IMR-90 (cell line): ENCODE measurements around the gene ZNF296. TPM values are rescaled to one million over a fixed set of nuclear protein-coding genes. Genes with fewer than 3 reads are reported as not detected.

Experiments used
- ATAC-seq: fragments of 200-7000 bp; cut with Tn5 transposase; 2 replicates; pipeline ENCODE4 v1.9.1; 2020; ENCODE audit warnings: low read depth, mild to moderate bottlenecking, moderate library complexity
- BruUV-seq: library from RNA; stranded (reverse); fragments of 400-500 nt; replicated peaks from 2 replicates; lab custom pipeline; 2021; lab: Mats Ljungman, UMichigan
- CTCF ChIA-PET: fragments of 300-600 bp; formaldehyde crosslinking; extraction: SDS; loops from one replicate; lab custom pipeline; 2021; ENCODE audit warnings: antibody characterized with exemption; lab: Yijun Ruan, JAX
- POLR2A ChIA-PET: fragments of 300-600 bp; sonication (Branson Sonifier 250); formaldehyde crosslinking; loops from one replicate; lab custom pipeline; 2022; ENCODE audit warnings: antibody characterized with exemption; ENCODE audit not compliant: unreplicated experiment; lab: Charles Lee
- DNase-seq: peaks from one replicate; pipeline ENCODE4 v3.0.0; 2013
- H2AFZ ChIP-seq: replicated peaks from 2 replicates; pipeline ENCODE3; 2013; ENCODE audit warnings: low read length, mild to moderate bottlenecking; ENCODE audit not compliant: poor library complexity
- H2AK5ac ChIP-seq: 2 replicates; pipeline ENCODE4 v1.6.1; 2013; ENCODE audit warnings: low read depth, low read length, inconsistent platforms
- H2AK9ac ChIP-seq: replicated peaks from 2 replicates; pipeline ENCODE3; 2013; ENCODE audit warnings: mild to moderate bottlenecking, low read depth, low read length, moderate library complexity; ENCODE audit not compliant: poor library complexity
- H2BK120ac ChIP-seq: 2 replicates; pipeline ENCODE4 v1.6.1; 2013; ENCODE audit warnings: low read depth, low read length, inconsistent platforms
- H2BK15ac ChIP-seq: 3 replicates; pipeline ENCODE4 v1.6.1; 2013; ENCODE audit warnings: low read depth, low read length, inconsistent platforms
- H2BK20ac ChIP-seq: 2 replicates; pipeline ENCODE4 v1.6.1; 2013; ENCODE audit warnings: low read depth, mild to moderate bottlenecking, inconsistent platforms, low read length, moderate library complexity
- H2BK5ac ChIP-seq: 2 replicates; pipeline ENCODE4 v1.6.1; 2013; ENCODE audit warnings: mild to moderate bottlenecking, low read depth, low read length, inconsistent platforms; ENCODE audit not compliant: poor library complexity, severe bottlenecking
- H3K14ac ChIP-seq: replicated peaks from 2 replicates; pipeline ENCODE4 v1.6.1; 2013; ENCODE audit warnings: low read depth, low read length, inconsistent platforms
- H3K18ac ChIP-seq: 2 replicates; pipeline ENCODE4 v1.6.1; 2013; ENCODE audit warnings: low read depth, low read length, control low read depth
- H3K23ac ChIP-seq: 2 replicates; pipeline ENCODE4 v1.6.1; 2013; ENCODE audit warnings: low read depth, low read length, inconsistent platforms
- H3K27ac ChIP-seq: 2 replicates; pipeline ENCODE4 v1.5.1; 2013; ENCODE audit warnings: mild to moderate bottlenecking, control low read depth, low read length; ENCODE audit not compliant: insufficient read depth
- H3K27me3 ChIP-seq: 2 replicates; pipeline ENCODE4 v1.6.1; 2013; ENCODE audit warnings: low read length; ENCODE audit not compliant: control insufficient read depth, insufficient read depth
- H3K36me3 ChIP-seq: 2 replicates; pipeline ENCODE4 v1.6.1; 2013; ENCODE audit warnings: low read length, mixed read lengths; ENCODE audit not compliant: control insufficient read depth, insufficient read depth
- H3K4ac ChIP-seq: 2 replicates; pipeline ENCODE4 v1.6.1; 2013; ENCODE audit warnings: low read depth, low read length, inconsistent platforms
- H3K4me1 ChIP-seq: 2 replicates; pipeline ENCODE4 v1.6.1; 2013; ENCODE audit warnings: low read length, mixed read lengths; ENCODE audit not compliant: control insufficient read depth, insufficient read depth
- H3K4me2 ChIP-seq: 2 replicates; pipeline ENCODE4 v1.6.1; 2013; ENCODE audit warnings: low read depth, mild to moderate bottlenecking, control low read depth, low read length, moderate library complexity
- H3K4me3 ChIP-seq: 2 replicates; pipeline ENCODE4 v1.5.1; 2013; ENCODE audit warnings: low read depth, mild to moderate bottlenecking, control low read depth, low read length, moderate library complexity; ENCODE audit not compliant: insufficient read depth
- H3K56ac ChIP-seq: 2 replicates; pipeline ENCODE4 v1.6.1; 2013; ENCODE audit warnings: low read length, inconsistent platforms; ENCODE audit not compliant: insufficient read depth; ENCODE audit errors: extremely low read depth
- H3K79me1 ChIP-seq, 2 experiments: 2 replicates each; pipeline ENCODE4 v1.6.1; 2013; ENCODE audit warnings: low read length in 2 of 2, inconsistent platforms in 1 of 2, low read depth in 1 of 2
- H3K9ac ChIP-seq: 2 replicates; pipeline ENCODE4 v1.6.1; 2013; ENCODE audit warnings: low read depth, low read length, control low read depth
- H3K9me1 ChIP-seq: 2 replicates; pipeline ENCODE4 v1.6.1; 2013; ENCODE audit warnings: low read length, inconsistent platforms; ENCODE audit not compliant: insufficient read depth
- H3K9me3 ChIP-seq: 2 replicates; pipeline ENCODE4 v1.6.1; 2013; ENCODE audit warnings: low read length; ENCODE audit not compliant: control insufficient read depth, insufficient read depth
- H4K20me1 ChIP-seq: 2 replicates; pipeline ENCODE4 v1.6.1; 2013; ENCODE audit warnings: low read length, inconsistent platforms; ENCODE audit not compliant: insufficient read depth
- H4K5ac ChIP-seq: 2 replicates; pipeline ENCODE4 v1.6.1; 2013; ENCODE audit warnings: mild to moderate bottlenecking, low read depth, low read length, control low read depth
- H4K8ac ChIP-seq, 2 experiments: 2 replicates each; pipeline ENCODE4 v1.6.1; 2013; ENCODE audit warnings: low read depth in 2 of 2, low read length in 2 of 2, control low read depth in 1 of 2, inconsistent platforms in 1 of 2
- H4K91ac ChIP-seq: 2 replicates; pipeline ENCODE4 v1.6.1; 2013; ENCODE audit warnings: low read depth, low read length, inconsistent platforms; ENCODE audit not compliant: insufficient read depth
- BHLHE40 ChIP-seq: fragments of 150-350 bp; IDR thresholded peaks from 2 replicates; pipeline ENCODE4 v1.6.1; 2016; ENCODE audit warnings: mild to moderate bottlenecking, low read depth, low read length
- CEBPB ChIP-seq: IDR thresholded peaks from 2 replicates; pipeline ENCODE4 v1.6.1; 2012; ENCODE audit warnings: low read depth, low read length, improper control_type of control experiment
- CHD1 ChIP-seq: IDR thresholded peaks from 2 replicates; pipeline ENCODE4 v1.6.1; 2012; ENCODE audit warnings: low read depth, low read length, improper control_type of control experiment
- ELK1 ChIP-seq: fragments of 150-350 bp; IDR thresholded peaks from 2 replicates; pipeline ENCODE4 v1.6.1; 2016; ENCODE audit warnings: low read depth, mild to moderate bottlenecking, low read length, moderate library complexity, borderline replicate concordance
- FOS ChIP-seq: fragments of 150-350 bp; IDR thresholded peaks from 2 replicates; pipeline ENCODE4 v1.6.1; 2016; ENCODE audit warnings: low read depth, low read length
- MAFK ChIP-seq: IDR thresholded peaks from 2 replicates; pipeline ENCODE4 v1.6.1; 2012; ENCODE audit warnings: low read depth, low read length, improper control_type of control experiment
- MAZ ChIP-seq: IDR thresholded peaks from 2 replicates; pipeline ENCODE4 v1.6.1; 2012; ENCODE audit warnings: low read depth, mild to moderate bottlenecking, low read length, improper control_type of control experiment, moderate library complexity, borderline replicate concordance
- MXI1 ChIP-seq: IDR thresholded peaks from 2 replicates; pipeline ENCODE4 v1.6.1; 2012; ENCODE audit warnings: low read depth, mild to moderate bottlenecking, low read length, moderate library complexity, borderline replicate concordance
- NFE2L2 ChIP-seq: fragments of 150-350 bp; IDR thresholded peaks from 2 replicates; pipeline ENCODE4 v1.6.1; 2016; ENCODE audit warnings: low read depth, mild to moderate bottlenecking, low read length
- POLR2A ChIP-seq: IDR thresholded peaks from 2 replicates; pipeline ENCODE4 v1.6.1; 2012; ENCODE audit warnings: mild to moderate bottlenecking, low read depth, low read length
- RAD21 ChIP-seq: IDR thresholded peaks from 2 replicates; pipeline ENCODE4 v1.6.1; 2012; ENCODE audit warnings: low read length, improper control_type of control experiment
- RCOR1 ChIP-seq: IDR thresholded peaks from 2 replicates; pipeline ENCODE4 v1.6.1; 2012; ENCODE audit warnings: mild to moderate bottlenecking, low read length, improper control_type of control experiment; ENCODE audit not compliant: insufficient replicate concordance
- RFX5 ChIP-seq: IDR thresholded peaks from 2 replicates; pipeline ENCODE4 v1.8.0; 2012; ENCODE audit warnings: low read depth, mild to moderate bottlenecking, low read length, moderate library complexity
- SMC3 ChIP-seq: fragments of 150-350 bp; IDR thresholded peaks from 2 replicates; pipeline ENCODE4 v1.6.1; 2016; ENCODE audit warnings: low read depth, mild to moderate bottlenecking, antibody characterized with exemption, low read length, moderate library complexity
- WGBS, 2 experiments: methylation state at CpG; one replicate each; pipeline versions ENCODE4 v1.1.5 to v1.1.7; 2013; ENCODE audit warnings: missing lambda C conversion rate in 2 of 2; ENCODE audit not compliant: insufficient read length in 1 of 2; ENCODE audit errors: extremely low coverage in 2 of 2; 5-methylcytosine and 5-hydroxymethylcytosine counted together
- dilution Hi-C: fragments of 300-500 bp; cut with HindIII; formaldehyde crosslinking; loops from one replicate; pipeline ENCODE4 v1.14.3; 2018; ENCODE audit warnings: low sequenced_read_pairs; ENCODE audit not compliant: unreplicated experiment
- in situ Hi-C: fragments of 300-500 bp; cut with MboI; formaldehyde crosslinking; loops from 3 replicates; pipeline ENCODE4 v1.14.3; 2019; ENCODE audit warnings: low sequenced_read_pairs, inconsistent platforms, mixed read lengths
- intact Hi-C: fragments of 100-400 bp; cut with micrococcal nuclease; formaldehyde crosslinking; loops from 2 replicates; pipeline ENCODE4 v1.10.0; 2022
- polyA plus RNA-seq, 3 experiments: library from polyadenylated mRNA; depleted of rRNA; stranded (reverse); fragments of >200 nt; gene quantifications; 2 replicates each; pipeline ENCODE4 v1.2.3, GENCODE V29; 2012; ENCODE audit warnings: low replicate concordance in 1 of 3
- total RNA-seq: library from RNA; depleted of rRNA; stranded (reverse); fragments of >200 nt; gene quantifications from 2 replicates; pipeline ENCODE4 v1.2.3, GENCODE V29; 2012
- TF ChIP-seq, protein P1 (sequence below): fragments of 150-350 bp; IDR thresholded peaks from 2 replicates; pipeline ENCODE4 v1.6.1; 2017; ENCODE audit warnings: mild to moderate bottlenecking, antibody characterized with exemption, low read length, low read depth

ZNF296 gene
- total and polyA plus RNA-seq, 2 of the 4 experiments (the other 2 are of a cell fraction): 0.10 TPM; not detected in 1

GRCh38 chr19:45098521-45099466, 22.5 kb upstream of the ZNF296 start:
- POLR2A ChIA-PET: interaction anchor here (0.7 kb wide), 1 partner anchor 10 kb away, joined by 6 read pairs; no protein-coding TSS in a partner anchor
- TF ChIP-seq MAZ: no peak
- TF ChIP-seq SMC3: no peak
- no peak for TF ChIP-seq NFE2L2
- peak; percentile 24; the same call in 1 of the 2 replicates for TF ChIP-seq BHLHE40
- TF ChIP-seq RCOR1: no peak
- no peak for TF ChIP-seq FOS
- TF ChIP-seq RAD21: no peak
- no peak for TF ChIP-seq MAFK
- TF ChIP-seq ELK1: no peak
- no peak for TF ChIP-seq RFX5
- no peak for TF ChIP-seq MXI1
- TF ChIP-seq CEBPB: no peak
- TF ChIP-seq, protein P1, sequence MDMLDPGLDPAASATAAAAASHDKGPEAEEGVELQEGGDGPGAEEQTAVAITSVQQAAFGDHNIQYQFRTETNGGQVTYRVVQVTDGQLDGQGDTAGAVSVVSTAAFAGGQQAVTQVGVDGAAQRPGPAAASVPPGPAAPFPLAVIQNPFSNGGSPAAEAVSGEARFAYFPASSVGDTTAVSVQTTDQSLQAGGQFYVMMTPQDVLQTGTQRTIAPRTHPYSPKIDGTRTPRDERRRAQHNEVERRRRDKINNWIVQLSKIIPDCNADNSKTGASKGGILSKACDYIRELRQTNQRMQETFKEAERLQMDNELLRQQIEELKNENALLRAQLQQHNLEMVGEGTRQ: peak; percentile 59
- TF ChIP-seq CHD1: no peak
- no peak for TF ChIP-seq POLR2A

More at GRCh38 chr19:45098521-45099466, 22.5 kb upstream of the ZNF296 start:
- Histone ChIP-seq H3K27ac (peak overlapping the region; percentile 31), H3K14ac (peak overlapping the region; percentile 4; the same call in 1 of the 2 replicates), H3K9ac (peak overlapping the region; percentile 16; the same call in 1 of the 2 replicates), H3K9me3 (no peaks in the 10 kb centered on the region), H2BK120ac (peak overlapping the region; percentile 32), H3K27me3 (no peaks in the 10 kb centered on the region), H3K4ac (peak overlapping the region; percentile 49; the same call in 1 of the 2 replicates), H2AK5ac (peak overlapping the region; percentile 75; the same call in 1 of the 2 replicates), H3K4me3 (no peak overlapping the region), H3K36me3 (0 out of 2 replicates have a peak, but pooled peaks cover 1% of the 10 kb centered on the region), H4K20me1 (peaks cover 92% of the 10 kb centered on the region), H3K56ac (no peak overlapping the region), H3K18ac (no peak overlapping the region), H4K91ac (0 out of 2 replicates have a peak overlapping the region, but pooled peaks have one; percentile 2), H4K8ac (peak overlapping the region in 1 of 2 experiments; percentile 47; a peak in 1 of 4 replicates), H3K9me1 (peaks cover 56% of the 10 kb centered on the region), H2BK5ac (peak overlapping the region; percentile 34), H2AK9ac (peak overlapping the region; percentile 97), H3K79me1 (peaks cover 31 to 93% of the 10 kb centered on the region in 2 experiments), H4K5ac (peak overlapping the region; percentile 1; the same call in 1 of the 2 replicates), H3K4me1 (peaks cover 45% of the 10 kb centered on the region), H2AFZ (peak overlapping the region; percentile 87), H2BK20ac (0 out of 2 replicates have a peak overlapping the region, but pooled peaks have one; percentile 16), H2BK15ac (peak overlapping the region; percentile 48; the same call in 1 of the 3 replicates), H3K23ac (peak overlapping the region; percentile 21; the same call in 1 of the 2 replicates), H3K4me2 (peak overlapping the region; percentile 65)
- DNase-seq (peak; percentile 45), ATAC-seq (peak; percentile 27)
- intact Hi-C loops (no loop called here), in situ Hi-C loops (no loop called here), dilution Hi-C loops (no loop called here)
- CTCF ChIA-PET: interaction anchor here (1.5 kb wide), 1 partner anchor 32 kb away, joined by 3 read pairs; no protein-coding TSS in a partner anchor
- no TSS peak for BruUV-seq
- 44% methylated on average over 9 of the region's 15 CpGs; no CpG with 5 or more reads in 1 of the 2 experiments for WGBS, 2 experiments
